Measurements from ENCODE around the gene ELMO1. TPM values are rescaled to one million over a fixed set of nuclear protein-coding genes. Genes with fewer than 3 reads are reported as not detected.

Gene ELMO1
- total and polyA plus RNA-seq, 2 of the 13 experiments (the other 11 are each of a cell fraction or from before 2014, with no cell fraction given): 0.11 to 0.17 TPM

DNA sequence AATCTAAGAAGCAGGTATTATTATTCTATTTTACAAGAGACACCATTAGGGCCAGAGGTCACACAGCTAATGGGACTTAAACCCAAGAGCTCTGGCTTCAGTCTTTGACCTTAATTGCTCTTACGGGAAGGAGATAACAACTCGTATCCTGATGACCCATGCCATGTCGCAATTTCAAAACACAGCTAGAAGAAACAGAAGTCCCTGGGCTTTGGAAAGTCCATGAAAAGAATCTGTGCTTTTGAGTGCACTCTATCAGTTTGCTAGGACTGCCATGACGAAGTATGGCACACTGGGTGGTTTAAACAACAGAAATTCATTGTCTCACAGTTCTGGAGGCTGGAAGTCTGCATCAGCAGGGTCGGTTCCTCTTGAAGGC, 476.5 kb downstream of the ELMO1 start (continued):
- TF ChIP-seq ZNF879 (CRISPR knock-in tag; IDR thresholded peaks at IDR 0.05) (no peak), ZFP37 (CRISPR knock-in tag; IDR thresholded peaks at IDR 0.05; ENCODE audit: borderline replicate concordance) (no peak), ZNF460 (CRISPR knock-in tag; IDR thresholded peaks at IDR 0.05; ENCODE audit: borderline replicate concordance) (no peak), MED1 (CRISPR knock-in tag; IDR thresholded peaks at IDR 0.05) (peak; percentile 93), RBAK (CRISPR knock-in tag; IDR thresholded peaks at IDR 0.05) (no peak), U2AF2 (IDR thresholded peaks at IDR 0.05; ENCODE audit: low read depth, low read length) (no peak), ZNF17 (CRISPR knock-in tag; IDR thresholded peaks at IDR 0.05) (no peak), ZNF382 (CRISPR knock-in tag; IDR thresholded peaks at IDR 0.05; ENCODE audit: borderline replicate concordance) (no peak), IKZF1 (IDR thresholded peaks at IDR 0.05) (no peak), TCF7L2 (IDR thresholded peaks at IDR 0.05; ENCODE audit: low read depth, low read length) (no peak), NFKBIZ (CRISPR knock-in tag; IDR thresholded peaks at IDR 0.05) (peak; percentile 68; the same call in 1 of the 2 replicates), RXRA (CRISPR knock-in tag; IDR thresholded peaks at IDR 0.05) (peak; percentile 87; the same call in 1 of the 2 replicates), ZNF713 (CRISPR knock-in tag; IDR thresholded peaks at IDR 0.05) (no peak), PRPF4 (IDR thresholded peaks at IDR 0.05; ENCODE audit: low read depth, low read length, poor library complexity, severe bottlenecking) (no peak), ZNF512B (CRISPR knock-in tag; IDR thresholded peaks at IDR 0.05; ENCODE audit: borderline replicate concordance) (peak; percentile 78; the same call in 1 of the 2 replicates), HDAC2 (CRISPR knock-in tag; IDR thresholded peaks at IDR 0.05) (peak; percentile 86), ZNF577 (CRISPR knock-in tag; IDR thresholded peaks at IDR 0.05; ENCODE audit: borderline replicate concordance, low read depth) (no peak), PHF21A (CRISPR knock-in tag; IDR thresholded peaks at IDR 0.05) (peak; percentile 40; the same call in 1 of the 2 replicates), FOXJ3 (CRISPR knock-in tag; IDR thresholded peaks at IDR 0.05; ENCODE audit: borderline replicate concordance) (peak; percentile 80)
- TF ChIP-seq, protein P1, sequence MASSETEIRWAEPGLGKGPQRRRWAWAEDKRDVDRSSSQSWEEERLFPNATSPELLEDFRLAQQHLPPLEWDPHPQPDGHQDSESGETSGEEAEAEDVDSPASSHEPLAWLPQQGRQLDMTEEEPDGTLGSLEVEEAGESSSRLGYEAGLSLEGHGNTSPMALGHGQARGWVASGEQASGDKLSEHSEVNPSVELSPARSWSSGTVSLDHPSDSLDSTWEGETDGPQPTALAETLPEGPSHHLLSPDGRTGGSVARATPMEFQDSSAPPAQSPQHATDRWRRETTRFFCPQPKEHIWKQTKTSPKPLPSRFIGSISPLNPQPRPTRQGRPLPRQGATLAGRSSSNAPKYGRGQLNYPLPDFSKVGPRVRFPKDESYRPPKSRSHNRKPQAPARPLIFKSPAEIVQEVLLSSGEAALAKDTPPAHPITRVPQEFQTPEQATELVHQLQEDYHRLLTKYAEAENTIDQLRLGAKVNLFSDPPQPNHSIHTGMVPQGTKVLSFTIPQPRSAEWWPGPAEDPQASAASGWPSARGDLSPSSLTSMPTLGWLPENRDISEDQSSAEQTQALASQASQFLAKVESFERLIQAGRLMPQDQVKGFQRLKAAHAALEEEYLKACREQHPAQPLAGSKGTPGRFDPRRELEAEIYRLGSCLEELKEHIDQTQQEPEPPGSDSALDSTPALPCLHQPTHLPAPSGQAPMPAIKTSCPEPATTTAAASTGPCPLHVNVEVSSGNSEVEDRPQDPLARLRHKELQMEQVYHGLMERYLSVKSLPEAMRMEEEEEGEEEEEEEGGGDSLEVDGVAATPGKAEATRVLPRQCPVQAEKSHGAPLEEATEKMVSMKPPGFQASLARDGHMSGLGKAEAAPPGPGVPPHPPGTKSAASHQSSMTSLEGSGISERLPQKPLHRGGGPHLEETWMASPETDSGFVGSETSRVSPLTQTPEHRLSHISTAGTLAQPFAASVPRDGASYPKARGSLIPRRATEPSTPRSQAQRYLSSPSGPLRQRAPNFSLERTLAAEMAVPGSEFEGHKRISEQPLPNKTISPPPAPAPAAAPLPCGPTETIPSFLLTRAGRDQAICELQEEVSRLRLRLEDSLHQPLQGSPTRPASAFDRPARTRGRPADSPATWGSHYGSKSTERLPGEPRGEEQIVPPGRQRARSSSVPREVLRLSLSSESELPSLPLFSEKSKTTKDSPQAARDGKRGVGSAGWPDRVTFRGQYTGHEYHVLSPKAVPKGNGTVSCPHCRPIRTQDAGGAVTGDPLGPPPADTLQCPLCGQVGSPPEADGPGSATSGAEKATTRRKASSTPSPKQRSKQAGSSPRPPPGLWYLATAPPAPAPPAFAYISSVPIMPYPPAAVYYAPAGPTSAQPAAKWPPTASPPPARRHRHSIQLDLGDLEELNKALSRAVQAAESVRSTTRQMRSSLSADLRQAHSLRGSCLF (CRISPR knock-in tag; IDR thresholded peaks at IDR 0.05; ENCODE audit: borderline replicate concordance): no peak
- TF ChIP-seq, protein P2, sequence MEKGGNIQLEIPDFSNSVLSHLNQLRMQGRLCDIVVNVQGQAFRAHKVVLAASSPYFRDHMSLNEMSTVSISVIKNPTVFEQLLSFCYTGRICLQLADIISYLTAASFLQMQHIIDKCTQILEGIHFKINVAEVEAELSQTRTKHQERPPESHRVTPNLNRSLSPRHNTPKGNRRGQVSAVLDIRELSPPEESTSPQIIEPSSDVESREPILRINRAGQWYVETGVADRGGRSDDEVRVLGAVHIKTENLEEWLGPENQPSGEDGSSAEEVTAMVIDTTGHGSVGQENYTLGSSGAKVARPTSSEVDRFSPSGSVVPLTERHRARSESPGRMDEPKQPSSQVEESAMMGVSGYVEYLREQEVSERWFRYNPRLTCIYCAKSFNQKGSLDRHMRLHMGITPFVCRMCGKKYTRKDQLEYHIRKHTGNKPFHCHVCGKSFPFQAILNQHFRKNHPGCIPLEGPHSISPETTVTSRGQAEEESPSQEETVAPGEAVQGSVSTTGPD (CRISPR knock-in tag; IDR thresholded peaks at IDR 0.05): no peak

Data from HepG2 (cell line).